Measurements from ENCODE around the gene U2AF1L4.
A peak's percentile ranks its signal among the peaks of the same experiment; 100 is the strongest.

The U2AF1L4 gene

GRCh38 chr19:35757231-35757748 lies 12.1 kb upstream of the U2AF1L4 start:
- DNase-seq: peak; percentile 86

DNA sequence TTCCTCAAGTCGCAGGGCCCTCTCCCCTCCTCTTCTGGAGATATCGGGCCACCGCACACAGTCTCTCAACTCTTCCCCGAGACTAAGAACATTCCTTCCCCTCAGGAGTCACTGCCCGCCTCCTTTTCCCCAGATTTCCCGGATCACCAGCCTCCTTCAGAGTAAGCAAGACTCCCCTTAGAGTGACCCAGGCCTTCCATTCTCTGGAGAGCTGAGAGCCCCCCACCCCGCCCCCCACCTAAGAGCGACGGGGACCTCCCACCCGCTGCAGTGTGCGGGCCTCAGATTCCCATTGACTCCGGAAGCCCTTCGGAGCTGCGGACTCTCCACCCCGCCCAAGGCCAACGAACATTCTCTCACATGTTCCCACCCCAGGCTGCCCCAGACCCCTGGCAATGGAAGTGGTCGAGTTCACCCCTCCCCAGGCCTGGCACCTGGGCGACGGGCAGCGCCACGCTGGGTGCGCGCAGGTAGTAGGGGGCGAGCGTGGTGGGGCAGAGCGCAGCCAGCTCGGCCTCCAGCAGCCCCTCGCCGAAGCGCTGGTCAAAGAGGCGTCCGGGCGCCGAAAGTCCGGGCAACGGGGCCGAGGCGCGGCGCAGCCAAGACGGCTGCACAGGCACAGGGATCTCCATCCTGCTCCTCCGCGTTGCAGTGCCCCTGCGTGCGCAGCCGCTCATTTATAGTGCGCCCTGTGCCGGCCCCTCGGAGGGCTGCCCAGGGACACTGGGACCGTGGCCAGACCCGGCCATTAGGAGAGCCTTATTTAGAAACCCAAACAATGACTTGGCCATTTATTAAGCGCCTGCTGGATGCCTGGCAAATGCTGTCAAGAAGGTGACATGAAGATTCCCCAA lies 11.4 kb upstream of the U2AF1L4 start, which contains the start of gene HSPB6:
Gene HSPB6 (minus strand): TSS at position 653 of the 854 bp plus-strand sequence. CDS start 21 bp downstream, at position 632.
- DNase-seq: peak; percentile 71

GRCh38 chr19:35755550-35756376 lies 10.5 kb upstream of the U2AF1L4 start:
- peak; percentile 49 for DNase-seq

DNA sequence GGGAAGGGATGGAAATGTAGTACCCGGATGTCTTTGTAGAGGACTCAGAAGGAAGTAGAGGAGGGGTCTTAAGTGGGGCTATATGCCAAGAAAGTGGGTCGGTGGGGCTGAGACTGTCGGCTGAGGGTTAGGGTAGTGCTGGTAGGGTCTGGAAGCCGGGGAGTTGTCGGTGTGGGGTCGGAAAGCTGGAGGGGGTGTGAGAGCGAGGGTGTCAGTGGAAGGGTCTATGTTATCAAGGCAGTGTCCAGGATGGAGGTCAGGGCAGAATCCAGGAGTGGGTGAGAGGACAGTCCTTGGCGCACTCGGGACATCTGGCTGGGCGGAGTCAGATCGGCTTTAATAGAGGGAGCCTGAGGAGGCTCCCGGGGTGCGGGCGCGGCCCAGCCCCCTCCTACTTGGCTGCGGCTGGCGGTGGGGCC lies 9.9 kb upstream of the U2AF1L4 start:
- DNase-seq: no peak

DNA sequence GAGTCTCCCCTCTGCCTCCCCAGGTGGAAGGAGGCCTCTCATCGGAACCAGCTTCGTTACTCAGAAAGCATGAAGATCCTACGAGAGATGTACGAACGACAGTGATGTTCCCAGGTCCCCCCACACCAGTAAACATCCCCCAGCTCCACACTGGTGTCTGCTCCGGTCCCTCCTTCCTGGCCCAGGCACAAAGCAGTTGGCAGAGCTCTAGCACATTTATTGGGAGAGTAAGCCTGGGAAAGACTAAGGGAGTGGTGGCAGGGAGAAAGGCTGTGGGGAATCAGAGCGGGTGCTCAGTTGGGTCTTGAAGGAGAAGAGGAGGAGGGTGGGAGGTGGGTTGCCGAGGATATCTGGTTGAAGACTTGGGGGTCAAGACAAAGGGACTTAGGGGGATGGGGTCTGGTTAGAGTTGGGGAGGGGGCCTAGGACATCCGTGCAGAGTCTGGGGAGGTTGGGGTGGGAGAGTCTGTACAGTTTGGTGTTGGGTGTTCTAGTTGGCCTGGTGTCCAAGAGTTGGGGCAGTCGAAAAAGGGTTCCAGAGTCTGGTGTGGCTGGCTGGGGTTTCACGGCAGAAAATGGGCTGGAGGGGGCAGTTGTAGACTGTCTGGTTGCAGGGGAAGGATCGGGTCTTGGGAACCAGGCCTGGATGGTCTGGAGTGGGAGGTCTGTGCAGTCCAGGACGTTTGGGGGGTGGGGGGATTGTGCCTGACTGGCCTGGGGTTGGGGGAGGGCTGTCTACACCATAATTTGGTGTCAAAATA lies 9.3 kb upstream of the U2AF1L4 start:
- no peak for DNase-seq

GRCh38 chr19:35753634-35754369 lies 8.6 kb upstream of the U2AF1L4 start:
- no peak for DNase-seq

GRCh38 chr19:35752746-35753350 lies 7.6 kb upstream of the U2AF1L4 start:
- no peak for DNase-seq

- DNase-seq: no peak
Observed at GRCh38 chr19:35751839-35752745, 6.9 kb upstream of the U2AF1L4 start.

DNA sequence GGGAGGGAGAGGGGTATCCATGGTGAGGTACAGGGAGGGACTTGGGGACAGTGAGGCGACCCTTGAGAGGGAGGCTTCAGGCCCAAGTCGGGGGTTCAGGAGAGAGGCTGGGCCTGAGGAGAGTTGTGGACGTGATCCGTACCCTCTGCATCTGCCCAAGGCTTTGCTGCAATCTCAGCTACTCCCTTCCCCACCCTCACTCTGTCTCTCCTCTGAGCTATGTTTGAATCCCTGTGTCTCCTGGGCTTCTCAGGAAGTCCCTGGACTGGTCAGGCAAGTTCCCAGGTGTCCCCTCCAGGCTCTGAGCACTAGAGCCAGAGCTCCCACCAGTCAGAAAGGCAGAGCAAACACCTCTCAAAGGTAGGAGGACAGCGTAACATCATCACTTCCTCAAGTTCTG lies 4.9 kb upstream of the U2AF1L4 start:
- DNase-seq: no peak

GRCh38 chr19:35748106-35749020 lies 3.1 kb upstream of the U2AF1L4 start, which contains the start of gene LIN37:
LIN37 (plus strand) TSS chr19:35748576; CDS start chr19:35748725, 149 bp downstream.
- DNase-seq: peak; percentile 100

DNA sequence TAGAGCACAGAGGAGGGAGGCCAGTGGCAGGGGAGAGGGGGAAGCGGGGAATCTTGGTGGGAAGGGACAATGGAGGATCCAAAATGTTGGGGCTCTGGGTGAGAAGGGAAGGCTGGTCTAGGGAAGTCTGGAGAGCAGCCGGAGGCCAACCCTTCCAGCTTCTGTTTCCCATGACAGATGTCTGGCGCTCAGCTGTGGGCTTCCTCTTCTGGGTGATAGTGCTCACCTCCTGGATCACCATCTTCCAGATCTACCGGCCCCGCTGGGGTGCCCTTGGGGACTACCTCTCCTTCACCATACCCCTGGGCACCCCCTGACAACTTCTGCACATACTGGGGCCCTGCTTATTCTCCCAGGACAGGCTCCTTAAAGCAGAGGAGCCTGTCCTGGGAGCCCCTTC lies 1.3 kb upstream of the U2AF1L4 start:
- no peak for DNase-seq

GRCh38 chr19:35746087-35746462 lies 857 bp upstream of the U2AF1L4 start:
- DNase-seq: no peak

GRCh38 chr19:35744430-35745327 lies 539 bp downstream of the U2AF1L4 start:
- DNase-seq: peak; percentile 99

DNA sequence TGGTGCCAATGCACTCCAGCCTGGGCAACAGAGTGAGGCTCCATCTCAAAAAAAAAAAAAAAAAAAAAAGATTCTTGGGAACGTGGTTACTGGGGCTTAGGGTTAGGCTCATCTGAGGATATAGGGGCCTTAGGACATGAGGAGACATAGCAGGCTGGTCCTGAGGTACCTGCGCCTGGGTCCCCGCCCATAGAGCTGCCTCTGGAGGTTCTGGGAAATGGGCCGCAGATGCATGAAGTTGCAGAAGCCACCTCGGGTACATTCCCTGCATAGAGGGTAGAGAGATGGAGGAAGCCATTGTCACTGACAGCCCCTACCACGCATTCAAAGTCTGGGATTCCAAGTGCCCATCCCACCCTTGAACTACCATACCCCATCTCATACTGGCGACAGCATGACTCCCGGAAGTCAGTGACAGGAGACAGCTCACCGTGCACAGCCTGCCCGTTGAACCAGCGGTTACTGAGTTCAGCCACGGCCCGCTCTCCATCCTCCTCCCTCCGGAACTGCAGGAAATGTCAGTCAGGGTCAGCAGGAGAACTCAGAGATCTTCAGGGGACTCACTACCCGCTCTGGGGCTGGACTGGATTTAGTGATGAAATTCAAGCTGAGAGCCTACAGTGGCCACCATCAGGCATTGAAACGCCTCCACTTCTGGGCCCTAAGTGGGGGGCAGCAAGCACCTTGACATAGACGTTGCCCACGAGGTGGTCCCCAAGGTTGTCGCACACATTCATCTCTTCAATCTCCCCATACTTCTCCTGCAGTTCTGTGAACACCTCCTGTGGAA lies 1.4 kb downstream of the U2AF1L4 start:
- no peak for DNase-seq

GRCh38 chr19:35742121-35742724 lies 3.0 kb downstream of the U2AF1L4 start, which contains the start of gene IGFLR1:
IGFLR1 (minus strand) TSS chr19:35742452; CDS start chr19:35741180, 1,272 bp downstream.
- no peak for DNase-seq

DNA sequence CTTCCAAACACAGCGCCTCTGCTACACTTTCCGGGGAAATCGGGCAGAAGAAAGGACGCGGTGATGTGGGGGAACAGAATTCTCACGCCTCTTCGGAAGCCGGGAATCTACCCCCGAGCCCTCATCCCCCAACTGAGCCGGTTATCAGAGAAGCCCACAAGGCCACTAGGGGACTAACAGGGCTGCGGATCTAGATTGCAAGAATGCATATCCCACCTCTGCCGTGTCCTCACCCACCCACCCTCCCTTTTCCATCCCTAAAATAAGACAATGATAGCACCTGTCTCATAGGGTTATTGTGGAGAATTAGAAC lies 4.1 kb downstream of the U2AF1L4 start:
- no peak for DNase-seq
